Ishikawa (cell line): ENCODE measurements around the gene USP22.

Source experiments
- CEBPB ChIP-seq: IDR thresholded peaks from 2 replicates; pipeline ENCODE4 v1.6.1; 2012
- EP300 ChIP-seq: IDR thresholded peaks from 2 replicates; pipeline ENCODE4 v1.6.1; 2012; ENCODE audit warnings: borderline replicate concordance
- NFIC ChIP-seq: IDR thresholded peaks from 2 replicates; pipeline ENCODE4 v1.6.1; 2012
- YY1 ChIP-seq: IDR thresholded peaks from 2 replicates; pipeline ENCODE4 v1.6.1; 2012; ENCODE audit warnings: low read depth

DNA sequence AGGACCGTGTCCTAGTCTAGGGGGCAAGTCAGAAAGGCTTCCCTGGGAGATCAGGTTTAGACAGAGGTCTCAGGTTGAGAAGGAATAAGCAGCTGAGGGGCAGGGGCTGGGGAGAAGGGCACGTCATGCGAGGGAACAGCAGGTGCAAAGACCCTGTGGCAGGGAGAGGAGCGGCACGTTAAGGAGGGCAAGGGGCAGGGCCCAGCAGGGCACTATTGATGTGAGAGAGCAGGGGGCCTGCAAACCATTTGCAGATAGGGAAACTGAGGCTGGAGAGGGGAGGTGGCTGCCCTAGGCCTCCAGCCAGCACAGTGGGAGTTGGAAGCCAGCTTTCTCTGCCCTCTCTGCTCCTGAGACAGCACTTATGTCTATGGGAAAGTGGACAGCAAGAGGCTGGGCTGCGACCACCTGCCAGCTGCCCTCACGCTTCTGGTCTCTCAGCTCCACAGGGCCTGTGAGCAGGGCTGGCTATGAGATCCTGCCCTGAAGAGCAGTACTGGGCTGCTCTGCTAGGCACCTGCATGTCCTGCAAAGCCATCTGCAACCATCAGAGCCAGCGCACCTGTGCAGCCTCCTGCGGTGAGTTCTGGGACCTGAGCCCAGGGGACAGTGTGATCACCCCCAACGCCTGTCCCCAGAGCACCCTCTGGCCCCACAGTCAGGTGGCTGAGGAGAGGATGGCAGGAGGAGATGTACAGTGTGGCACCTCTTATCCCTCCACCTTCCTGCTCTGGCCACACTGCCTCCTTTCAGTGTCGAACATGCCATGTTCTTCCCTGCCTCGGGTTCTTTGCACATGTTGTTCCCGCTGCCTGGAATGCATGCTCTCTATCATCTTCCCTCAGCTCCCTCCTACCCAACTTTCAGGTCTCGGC is 61.5 kb downstream of the USP22 start:
- TF ChIP-seq CEBPB (no peak), NFIC (no peak), YY1 (no peak), EP300 (no peak)
